HG03097 (cell line): ENCODE results near the gene BCKDHB.

Source experiments
- ATAC-seq: cut with Tn5 transposase; IDR thresholded peaks from one replicate; pipeline ENCODE4 v1.9.1; 2021; ENCODE audit not compliant: unreplicated experiment, low FRiP score

BCKDHB gene

DNA sequence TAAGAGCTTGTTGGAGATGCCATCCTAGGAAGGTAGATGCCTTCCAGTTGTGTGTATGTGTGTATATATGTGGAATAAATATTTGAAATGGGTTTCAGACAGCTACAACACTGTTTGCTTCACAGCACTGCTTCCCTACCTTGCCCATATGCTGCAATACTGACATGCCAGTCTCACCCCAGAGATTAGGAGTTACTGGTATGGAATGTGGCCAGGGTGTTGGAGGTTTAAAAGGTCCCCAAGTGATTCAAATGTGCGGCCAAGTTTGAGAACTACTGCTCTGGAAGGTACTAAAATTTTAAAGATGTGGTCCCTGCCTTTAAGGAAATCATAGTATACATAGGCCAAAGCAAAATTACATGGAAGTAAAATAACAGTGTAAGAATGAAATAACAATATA is 39.5 kb downstream of the BCKDHB start:
- ATAC-seq: no peak

DNA sequence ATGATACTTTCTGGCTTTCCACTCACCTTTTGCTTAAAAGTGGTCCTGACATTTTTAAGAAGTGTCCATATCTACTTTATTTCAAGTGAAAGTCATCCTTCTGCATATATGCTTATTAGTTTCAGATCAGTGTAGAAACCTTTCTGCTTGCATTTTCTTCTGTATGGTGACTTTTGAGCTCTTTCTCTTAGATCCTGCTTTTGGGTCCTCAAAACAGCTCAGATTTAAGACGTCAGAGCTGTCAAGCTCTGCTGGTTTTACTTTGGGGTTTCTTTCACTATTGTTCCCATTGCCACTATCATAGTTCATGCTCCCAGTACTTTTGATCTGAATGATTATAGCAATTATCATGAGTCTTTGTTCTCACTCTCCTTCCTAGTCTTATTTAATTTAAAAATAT is 41.7 kb downstream of the BCKDHB start:
- no peak for ATAC-seq

DNA sequence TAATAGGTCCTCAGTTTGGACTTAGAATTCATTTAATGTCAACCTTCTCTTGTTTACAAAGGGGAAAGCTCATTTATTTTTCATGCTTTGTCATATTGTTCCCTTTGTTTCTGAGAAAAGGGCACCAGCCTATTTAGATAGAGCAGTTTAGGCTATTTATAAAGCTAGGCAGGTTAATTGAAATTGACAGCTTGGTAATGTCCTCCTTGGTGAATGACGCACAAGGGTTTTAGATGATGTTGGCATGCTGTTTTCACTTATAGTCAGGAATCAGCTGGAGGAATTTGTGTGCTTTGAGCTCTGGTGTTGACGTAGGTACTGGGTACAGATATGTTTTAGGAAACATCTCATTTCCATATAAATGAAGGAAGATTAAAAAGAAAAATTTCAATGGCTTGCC is 45.2 kb downstream of the BCKDHB start:
- ATAC-seq: no peak

DNA sequence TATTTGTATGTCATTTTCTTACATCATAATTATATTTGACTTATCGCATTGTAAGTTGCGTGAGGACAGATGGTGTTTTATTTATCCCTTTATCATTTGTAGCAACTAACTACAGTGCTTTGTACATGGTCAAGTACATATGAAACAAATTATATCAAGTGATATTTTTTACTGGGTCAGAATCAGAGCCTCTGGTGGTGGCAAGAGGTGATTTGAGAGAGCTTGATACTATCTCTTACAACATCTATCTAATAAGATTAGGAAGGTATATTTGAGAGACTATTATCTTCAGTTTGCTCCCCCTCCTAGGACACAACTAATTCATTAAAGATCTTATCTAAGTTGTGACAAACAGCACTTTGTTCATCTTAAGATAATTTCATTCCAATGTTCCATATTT is 47.7 kb downstream of the BCKDHB start:
- no peak for ATAC-seq

DNA sequence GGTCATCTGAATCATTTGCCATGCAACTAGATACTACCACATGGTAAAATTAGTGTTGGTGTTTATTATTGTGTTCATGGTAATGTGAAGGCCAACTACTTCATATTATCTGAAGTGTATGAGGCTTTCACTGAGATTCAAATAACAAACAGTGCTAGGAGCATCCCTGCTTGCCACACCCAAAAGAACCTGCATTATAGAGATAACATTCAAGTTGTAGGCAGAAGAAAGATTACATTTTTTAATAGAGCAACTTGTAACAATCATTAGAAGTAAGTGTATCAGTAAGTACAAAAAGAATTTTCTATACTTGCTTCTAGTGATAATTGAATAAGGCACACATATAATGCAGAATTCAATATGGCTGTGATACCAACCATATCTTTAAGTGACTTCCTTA is 49.8 kb downstream of the BCKDHB start:
- ATAC-seq: no peak

DNA sequence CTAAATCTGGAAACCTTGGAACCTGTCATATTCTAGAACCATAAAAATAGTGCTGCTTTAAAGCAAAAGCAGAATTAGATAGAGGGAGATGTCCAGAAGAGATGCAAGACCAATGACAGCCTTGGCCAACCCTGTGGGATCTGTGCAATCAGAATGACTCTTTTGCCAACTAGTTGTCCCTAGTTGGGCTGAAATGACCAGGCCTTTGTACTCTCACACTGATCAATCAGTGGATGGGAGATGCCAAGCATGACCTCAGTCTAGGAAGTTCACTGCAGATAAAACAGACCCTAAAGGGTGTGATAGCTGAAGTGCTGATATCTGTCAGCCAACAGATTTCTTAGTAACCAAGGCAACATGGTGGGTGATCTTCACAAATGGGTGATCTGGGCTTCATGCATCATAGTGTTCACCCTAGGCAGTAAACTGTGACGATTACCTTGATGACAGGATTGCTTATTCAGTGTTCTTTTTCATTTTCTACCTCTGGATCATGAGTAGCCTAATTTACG is 52.1 kb downstream of the BCKDHB start:
- no peak for ATAC-seq

DNA sequence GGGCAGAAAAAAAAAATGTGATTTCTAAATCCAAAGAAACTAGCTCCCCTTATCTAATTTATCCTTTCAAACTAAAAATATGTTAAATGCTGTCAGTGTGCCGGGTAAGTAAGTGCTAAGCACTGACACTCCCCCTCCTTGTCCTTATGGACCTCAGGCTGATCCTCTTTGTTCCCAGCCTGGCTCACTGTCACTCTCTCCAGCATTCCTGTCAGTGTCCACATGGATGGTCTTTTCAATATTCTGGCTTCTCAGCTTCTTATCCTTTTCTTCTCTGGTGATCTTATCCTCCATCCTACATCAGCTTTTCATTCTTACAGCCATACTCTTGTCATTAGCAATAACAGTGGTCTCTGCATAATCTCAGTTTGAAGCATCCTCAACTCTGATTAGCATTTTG is 55.0 kb downstream of the BCKDHB start:
- no peak for ATAC-seq

DNA sequence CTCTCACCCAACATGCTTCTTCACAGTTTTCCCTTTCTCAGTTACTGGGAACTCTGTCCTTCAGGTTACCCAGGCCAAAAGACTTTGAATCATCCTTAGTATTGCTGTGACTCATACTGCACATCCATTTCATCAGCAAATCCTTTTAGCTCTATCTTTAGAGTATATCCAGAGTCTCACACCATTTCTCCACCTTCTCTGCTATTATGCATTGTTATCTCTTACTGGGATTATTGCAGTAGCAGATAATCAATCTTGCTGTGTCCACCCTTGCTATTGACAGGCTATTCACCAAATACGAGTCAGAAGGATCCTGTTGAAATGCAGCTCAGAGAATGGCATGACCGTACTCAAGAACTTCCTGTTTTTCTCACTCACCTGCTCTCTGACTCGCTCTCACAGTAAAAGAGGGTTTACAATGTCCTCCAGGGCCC is 57.3 kb downstream of the BCKDHB start:
- ATAC-seq: peak; percentile 58

DNA sequence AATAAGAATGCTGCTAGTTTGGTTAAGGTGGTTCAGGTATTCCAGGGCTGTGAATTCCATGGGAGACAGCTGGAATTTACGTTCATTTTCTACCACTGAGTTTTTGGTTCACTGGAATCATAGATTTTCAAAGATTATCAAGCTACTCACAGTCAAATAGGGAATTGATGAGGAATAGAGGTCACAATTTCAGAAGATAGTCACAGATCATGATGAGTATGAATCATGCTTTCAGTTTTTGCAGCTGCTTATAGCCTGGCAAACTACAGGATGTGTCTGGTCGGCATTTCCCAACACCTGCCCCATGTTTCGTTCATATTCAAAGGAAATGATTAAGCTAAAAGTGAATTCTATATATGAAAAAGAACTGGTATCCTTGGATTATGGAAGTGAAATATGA is 58.7 kb downstream of the BCKDHB start:
- peak; percentile 94 for ATAC-seq

DNA sequence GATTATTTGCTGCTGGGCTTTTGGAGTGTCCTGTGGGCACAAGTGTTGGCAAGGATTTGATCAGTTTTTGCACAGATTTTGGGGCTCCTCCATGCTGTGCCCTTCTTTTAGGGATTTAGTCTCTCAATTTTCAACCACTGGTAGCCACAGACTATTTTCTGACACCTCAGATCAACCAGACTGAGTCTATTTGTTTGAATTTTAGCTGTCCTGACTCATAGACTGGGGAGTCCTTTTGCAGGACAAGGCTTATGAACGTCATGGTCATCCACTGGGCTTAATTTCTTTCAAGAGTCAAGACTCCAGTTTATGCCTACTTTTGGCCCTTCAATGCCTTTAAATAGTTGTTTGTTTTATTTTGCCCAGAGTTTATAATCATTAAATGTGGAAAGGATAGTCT is 59.3 kb downstream of the BCKDHB start:
- no peak for ATAC-seq

DNA sequence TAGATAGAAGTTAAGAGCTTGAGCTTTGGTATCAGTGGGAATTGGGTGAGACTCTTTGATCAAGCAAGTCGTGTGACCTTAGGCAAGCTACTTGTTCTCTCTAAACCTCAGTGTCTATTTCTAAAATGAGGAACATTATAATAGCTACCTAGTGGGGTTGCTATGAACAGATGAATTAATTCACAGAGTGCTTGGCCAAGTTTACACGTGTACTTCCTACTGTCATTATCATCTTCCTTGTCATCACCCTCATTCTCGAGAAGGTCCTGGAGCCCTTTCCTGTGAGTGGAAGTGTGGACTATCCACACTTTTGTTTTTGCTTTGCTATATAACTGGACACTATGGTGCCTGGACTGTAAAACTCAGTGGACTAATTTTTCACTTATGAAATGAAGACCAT is 64.0 kb downstream of the BCKDHB start:
- no peak for ATAC-seq

DNA sequence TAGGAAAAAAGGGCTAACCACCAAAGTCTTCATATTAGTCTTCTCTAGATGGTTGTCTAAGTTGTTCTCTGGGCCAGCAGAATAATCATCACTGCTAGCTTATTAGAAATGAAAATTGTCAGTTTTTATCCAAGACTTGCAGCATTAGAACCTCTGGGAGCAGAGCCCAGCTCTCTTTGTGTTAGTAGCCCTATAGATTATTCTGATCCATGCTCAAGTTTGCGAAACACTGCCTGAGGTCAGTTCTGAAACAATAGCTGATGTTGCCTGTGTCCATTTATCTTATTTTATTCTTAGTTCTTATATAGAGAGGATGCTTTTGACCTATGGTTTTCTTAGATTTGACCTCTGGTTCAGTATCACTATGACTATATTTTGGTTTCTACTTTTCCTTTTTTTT is 66.9 kb downstream of the BCKDHB start:
- ATAC-seq: no peak

DNA sequence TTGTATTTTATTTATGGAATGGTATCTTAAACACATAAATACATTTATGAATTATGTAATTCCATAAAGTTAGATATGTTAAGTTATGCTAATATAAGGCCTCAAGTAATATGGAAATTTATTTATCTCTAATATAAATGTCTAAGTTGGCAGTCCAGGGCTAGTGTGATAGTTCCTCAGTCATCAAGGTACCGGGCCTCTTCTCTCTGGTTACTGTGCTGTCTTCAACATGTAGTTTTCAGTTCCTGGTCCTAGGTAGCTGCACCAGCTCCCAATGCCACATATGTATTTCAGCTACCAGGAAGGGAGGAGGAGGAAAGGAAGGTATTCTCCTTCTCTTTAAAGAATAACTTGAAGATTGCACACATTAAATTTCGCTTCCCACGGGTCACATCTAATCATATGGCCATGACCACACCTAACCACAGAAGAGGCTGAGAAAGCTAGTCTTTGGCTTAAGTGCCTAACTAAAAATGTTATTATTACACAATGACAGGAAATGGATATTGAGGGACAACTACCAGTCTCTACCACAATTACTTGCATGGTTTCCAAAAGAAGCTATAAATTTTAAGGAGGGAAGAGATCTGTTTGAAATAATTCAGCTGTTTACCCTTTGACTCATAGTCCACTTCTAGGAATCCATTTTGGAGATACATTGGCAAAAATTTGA is 68.6 kb downstream of the BCKDHB start:
- peak; percentile 80 for ATAC-seq

DNA sequence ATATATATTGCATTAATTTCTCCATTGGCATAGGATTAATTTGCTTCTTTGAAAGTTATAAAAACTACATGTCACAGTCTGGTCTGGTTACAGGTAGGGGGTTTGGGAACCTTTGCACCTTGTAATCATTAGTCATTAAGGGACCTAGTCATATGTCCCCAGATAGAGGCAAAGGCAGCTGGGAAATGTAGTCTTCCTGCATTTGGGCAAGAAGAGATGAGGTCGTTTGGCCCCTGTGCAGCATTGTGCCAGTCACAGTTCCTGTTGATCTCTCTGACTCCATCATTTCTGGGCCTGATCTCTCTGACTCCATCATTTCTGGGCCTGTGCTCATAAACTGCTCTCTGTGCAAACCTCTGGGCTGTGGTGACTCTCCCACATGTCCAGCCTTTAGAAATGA is 73.2 kb downstream of the BCKDHB start:
- ATAC-seq: no peak

DNA sequence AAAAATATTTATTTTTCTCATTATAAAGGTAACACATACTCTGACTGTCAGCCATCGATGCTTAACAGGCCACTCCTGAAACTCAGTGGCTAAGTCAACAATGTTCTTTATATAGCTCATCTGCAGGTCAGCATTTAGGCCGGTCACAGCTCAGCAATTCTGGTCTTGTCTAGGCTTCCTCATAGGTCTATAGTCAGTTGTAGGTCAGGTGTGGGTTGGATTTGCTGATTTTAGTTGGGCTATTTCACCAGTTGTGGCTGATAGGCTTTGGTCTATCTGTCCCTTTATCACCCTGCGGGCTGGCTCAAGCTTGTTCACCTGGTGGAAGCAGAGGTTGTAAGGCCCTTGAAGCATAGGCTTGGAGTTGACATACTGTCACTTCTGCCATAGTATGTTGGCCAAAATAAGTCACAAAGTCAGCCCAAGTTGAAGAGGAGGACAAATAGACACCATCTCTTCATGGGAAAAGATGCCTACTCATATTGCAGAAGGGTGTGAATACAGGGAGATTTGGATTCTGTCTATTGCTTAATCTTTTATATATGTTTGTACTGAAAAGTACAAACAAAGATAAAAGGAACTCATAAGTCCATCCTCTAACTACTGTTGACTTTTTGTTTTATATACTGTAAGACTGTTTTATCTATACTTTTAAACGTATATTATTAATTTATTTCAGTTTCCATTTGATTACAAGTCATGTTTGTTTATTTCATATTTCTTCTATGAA is 75.0 kb downstream of the BCKDHB start:
- ATAC-seq: no peak

DNA sequence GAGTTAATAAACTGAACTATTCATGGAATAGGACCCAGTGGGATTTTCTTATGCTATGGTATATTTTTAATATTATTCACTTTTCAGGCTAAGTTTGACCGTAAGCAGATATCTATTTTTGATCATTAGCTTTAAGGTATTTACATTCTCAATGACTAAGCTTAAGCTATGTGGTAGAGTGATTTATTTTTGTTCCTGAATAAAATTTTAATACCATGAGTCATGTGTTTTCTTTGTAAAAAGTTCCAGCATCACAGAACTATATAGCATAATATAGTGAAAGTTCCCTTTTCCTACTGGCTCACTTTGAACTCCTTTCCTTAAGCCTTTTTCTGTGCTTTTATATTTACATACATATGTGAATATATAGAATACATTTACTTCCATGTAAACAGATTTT is 75.8 kb downstream of the BCKDHB start:
- ATAC-seq: no peak

DNA sequence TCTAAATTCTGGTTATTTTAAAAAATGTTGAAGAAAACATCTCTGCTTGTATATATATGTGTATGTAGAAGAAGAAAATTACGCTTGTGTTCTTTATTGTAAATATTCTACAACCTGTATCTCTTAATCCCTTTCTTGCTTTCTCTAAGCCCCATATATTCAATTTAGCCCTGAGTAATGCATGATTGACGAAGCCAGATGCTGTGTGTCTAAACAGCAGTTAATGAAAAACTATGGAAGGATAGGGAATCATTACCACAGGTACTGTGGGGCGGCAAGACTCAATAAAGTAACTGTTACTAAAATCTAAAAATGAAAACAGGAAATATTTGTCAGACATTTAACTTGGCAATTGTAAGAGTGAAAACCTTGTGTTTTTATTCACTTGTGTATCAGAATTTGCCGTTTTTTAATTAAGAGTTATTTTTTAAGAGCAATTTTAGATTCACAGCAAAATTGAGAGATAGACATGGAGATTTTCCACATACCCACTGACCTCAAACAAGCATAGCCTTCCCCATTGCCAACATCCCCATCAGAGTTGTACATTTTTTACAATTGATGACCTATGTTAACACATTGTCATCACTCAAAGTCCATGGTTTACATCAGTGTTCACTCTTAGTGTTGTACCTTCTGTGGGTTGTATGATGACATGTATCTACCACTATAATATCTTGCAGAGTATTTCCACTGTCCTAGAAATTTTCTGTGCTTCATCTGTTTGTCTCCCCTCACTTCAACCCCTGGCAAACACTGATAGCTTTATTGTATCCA is 76.7 kb downstream of the BCKDHB start:
- ATAC-seq: no peak

DNA sequence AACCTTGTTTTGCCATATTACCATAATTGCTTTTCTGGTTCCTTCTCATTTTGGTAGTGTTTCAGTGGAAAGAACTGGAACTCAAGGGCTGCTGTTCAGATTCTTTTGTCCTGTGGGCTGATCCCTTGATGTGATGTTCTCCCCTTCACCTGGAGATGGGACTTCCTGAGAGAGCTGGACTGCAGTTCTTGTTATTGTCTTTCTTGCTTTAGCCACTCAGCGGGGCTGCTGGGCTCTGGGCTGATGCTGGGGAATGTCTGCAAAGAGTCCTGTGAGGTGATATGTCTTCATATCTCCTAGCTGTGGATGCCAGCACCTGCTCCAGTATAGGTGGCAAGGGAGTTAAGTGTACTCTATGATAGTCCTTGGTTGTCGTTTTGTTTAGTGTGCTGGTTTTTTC is 79.0 kb downstream of the BCKDHB start:
- no peak for ATAC-seq

DNA sequence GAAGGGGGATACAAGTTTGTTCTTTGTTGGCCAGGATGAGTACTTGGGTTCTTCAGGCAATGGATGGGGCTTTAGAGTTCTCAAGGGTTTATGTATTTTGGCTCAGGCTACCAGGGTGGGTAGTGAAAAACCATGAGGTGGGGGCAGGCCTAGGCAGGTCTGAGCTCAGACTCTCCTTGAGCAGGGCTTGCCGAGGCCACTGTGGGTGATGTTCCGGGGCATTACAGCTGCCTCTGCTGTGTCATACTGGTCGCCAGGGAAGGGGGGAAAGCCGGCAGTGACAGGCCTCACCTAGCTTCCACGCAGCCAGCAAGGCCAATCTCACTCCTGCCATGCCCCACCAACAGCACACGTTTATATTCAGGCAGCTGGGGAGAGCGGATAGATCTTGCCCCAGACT is 79.6 kb downstream of the BCKDHB start:
- no peak for ATAC-seq

DNA sequence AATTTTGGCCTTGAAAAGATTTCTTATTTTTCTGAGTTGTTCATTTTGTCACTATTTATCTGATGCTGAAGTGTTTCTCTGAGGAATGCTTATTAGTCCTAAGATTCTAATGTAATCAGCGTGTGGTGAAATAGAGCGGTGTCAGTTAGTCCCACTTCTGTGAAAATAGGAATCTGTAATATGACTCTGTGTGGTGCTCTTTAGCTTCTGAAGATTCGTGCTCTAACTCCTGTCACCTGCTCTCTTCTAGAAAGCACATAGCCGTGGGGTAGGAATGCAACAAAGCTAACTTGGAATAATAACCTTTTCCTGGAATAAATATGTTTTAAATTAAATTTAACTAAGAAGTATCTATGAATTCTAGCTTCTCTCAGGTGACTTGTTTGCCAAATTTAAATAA is 90.4 kb downstream of the BCKDHB start:
- ATAC-seq: no peak

DNA sequence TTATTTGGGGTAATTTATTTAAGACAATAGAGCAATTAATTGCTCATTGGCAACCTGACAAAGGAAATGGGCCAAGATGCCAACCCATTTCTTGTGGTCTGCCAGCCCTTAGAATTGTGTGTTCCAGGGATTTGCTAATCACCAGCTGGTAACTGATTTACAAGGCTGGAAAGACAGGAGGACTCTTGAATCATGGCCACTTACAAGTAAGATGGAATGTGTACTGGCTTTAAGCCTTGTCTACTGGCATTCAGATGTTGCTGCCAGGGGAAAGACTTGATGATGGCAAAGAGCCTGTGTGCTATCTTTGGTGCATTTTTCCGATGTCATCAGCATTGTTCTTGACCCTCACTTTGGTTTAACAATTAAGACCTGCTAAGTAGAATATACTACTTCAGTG is 91.0 kb downstream of the BCKDHB start:
- no peak for ATAC-seq

DNA sequence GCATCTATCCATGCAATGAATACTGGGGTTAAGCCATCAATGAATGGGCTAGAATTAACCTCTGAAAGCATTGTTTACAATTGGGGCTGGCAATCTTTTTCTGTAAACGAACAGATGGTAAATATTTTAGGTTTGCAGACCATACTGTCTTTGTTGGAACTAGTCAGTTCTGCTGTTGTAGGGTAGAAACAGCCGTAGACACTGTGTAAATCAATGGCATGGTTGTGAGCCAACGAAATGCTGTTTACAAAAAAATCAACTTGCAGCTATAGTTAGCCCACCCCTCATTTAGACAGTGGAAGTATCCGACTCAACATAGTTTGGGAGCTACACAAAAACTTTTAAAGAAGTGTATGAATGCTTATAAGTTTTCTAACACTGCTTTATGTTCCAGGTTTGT is 91.5 kb downstream of the BCKDHB start:
- ATAC-seq: no peak
